Esophagus squamous epithelium (tissue), 5 donors: Measurements from ENCODE around the gene CCDC182. TPM values are rescaled to one million over a fixed set of nuclear protein-coding genes. Genes with fewer than 3 reads are reported as not detected.

Source experiments
- DNase-seq: peaks from one replicate; lab custom pipeline; 2025; lab: John Stamatoyannopoulos, UW
- H3K27ac ChIP-seq, 4 donors: fragments of 200-600 bp; sonication (generic); one replicate each; pipeline ENCODE4 v1.5.1; 2016 to 2019; ENCODE audit warnings: mild to moderate bottlenecking in 1 of 4
- H3K27me3 ChIP-seq, 4 donors: fragments of 200-600 bp; sonication (generic); 1 replicate in 3 of 4; 2 replicates in 1 of 4; pipeline versions ENCODE4 v1.5.1 to v1.6.0; 2017 to 2021; ENCODE audit warnings: antibody characterized with exemption in 1 of 4
- H3K36me3 ChIP-seq, 3 donors: fragments of 200-600 bp; sonication (generic); one replicate each; pipeline ENCODE4 v1.5.1; 2016 to 2019
- H3K4me1 ChIP-seq, 3 donors: fragments of 200-600 bp; sonication (generic); one replicate each; pipeline ENCODE4 v1.5.1; 2017 to 2019
- H3K4me3 ChIP-seq, 4 donors: fragments of 200-600 bp; sonication (generic); 1 replicate in 3 of 4; 2 replicates in 1 of 4; pipeline ENCODE4 v1.5.1; 2016 to 2019; ENCODE audit warnings: mild to moderate bottlenecking in 2 of 4, moderate library complexity in 1 of 4
- H3K9me3 ChIP-seq, 3 donors: fragments of 200-600 bp; sonication (generic); one replicate each; pipeline ENCODE4 v1.5.1; 2016 to 2019
- CTCF ChIP-seq, 6 experiments: fragments of 450-650 bp in 4 of 6; fragments of 200-600 bp in 2 of 6; sonication (generic) in 2 of 6; IDR thresholded peaks; one replicate each; pipeline ENCODE4 v1.5.1; 2016 to 2019; ENCODE audit warnings: antibody characterized with exemption in 6 of 6, mild to moderate bottlenecking in 4 of 6, moderate library complexity in 4 of 6
- POLR2A ChIP-seq, 4 donors: fragments of 450-650 bp; IDR thresholded peaks; one replicate each; pipeline ENCODE4 v1.6.1; 2017; ENCODE audit warnings: antibody characterized with exemption in 4 of 4, mild to moderate bottlenecking in 4 of 4, moderate library complexity in 3 of 4
- WGBS, 2 donors: methylation state at CpG; one replicate each; pipeline ENCODE4 v1.1.5; 2018; 5-methylcytosine and 5-hydroxymethylcytosine counted together
- intact Hi-C: fragments of 100-400 bp; cut with DNase I; formaldehyde crosslinking; loops from one replicate; pipeline ENCODE4 v1.15.0; 2022
- total RNA-seq, 4 donors: library from RNA; depleted of rRNA; stranded (reverse); fragments of >200 nt; gene quantifications; one replicate each; pipeline ENCODE4 v1.1.0, GENCODE V29; 2016
- donor health status: DM: yes; HTN: yes; CAD: no.

CCDC182 gene
- total RNA-seq, 4 donors from 2014 or later: not detected

GRCh38 chr17:57703273-57703672 lies 41.8 kb downstream of the CCDC182 start:
- H3K9me3 ChIP-seq: no peaks in the 10 kb centered on the region
- H3K27me3 ChIP-seq: peaks cover 0 to 14% (median 0%) of the 10 kb centered on the region in 4 donors
- H3K27ac ChIP-seq: no peak overlapping the region
- no peak for DNase-seq
- intact Hi-C loops: no loop called here
- H3K36me3 ChIP-seq: no peaks in the 10 kb centered on the region
- no peak overlapping the region for H3K4me3 ChIP-seq
- peaks cover 0 to 9% (median 0%) of the 10 kb centered on the region in 3 donors for H3K4me1 ChIP-seq
- no peak for TF ChIP-seq CTCF (IDR thresholded peaks at IDR 0.05)
- TF ChIP-seq POLR2A (IDR thresholded peaks at IDR 0.05): no peak
- 88 to 100% methylated on average over 1 of the region's 1 CpG for WGBS, 2 donors

- Histone ChIP-seq H3K9me3 (no peaks in the 10 kb centered on the region), H3K36me3 (no peaks in the 10 kb centered on the region), H3K4me1 (peaks cover 0 to 7% (median 0%) of the 10 kb centered on the region in 3 donors), H3K27ac (no peak overlapping the region), H3K27me3 (peaks cover 0 to 15% (median 0%) of the 10 kb centered on the region in 4 donors), H3K4me3 (no peak overlapping the region)
- TF ChIP-seq CTCF (IDR thresholded peaks at IDR 0.05) (no peak), POLR2A (IDR thresholded peaks at IDR 0.05) (no peak)
- intact Hi-C loops: no loop called here
- 89 to 92% methylated on average over 5 of the region's 5 CpGs for WGBS, 2 donors
- no peak for DNase-seq
Measured at GRCh38 chr17:57701124-57701523, 44.0 kb downstream of the CCDC182 start.

- no peak for TF ChIP-seq POLR2A (IDR thresholded peaks at IDR 0.05)
- TF ChIP-seq CTCF (IDR thresholded peaks at IDR 0.05): no peak
- H3K4me3 ChIP-seq: no peak overlapping the region
- H3K4me1 ChIP-seq: no peaks in the 10 kb centered on the region
- peaks cover 0 to 15% (median 0%) of the 10 kb centered on the region in 4 donors for H3K27me3 ChIP-seq
- H3K27ac ChIP-seq: no peak overlapping the region
- intact Hi-C loops: no loop called here
- 47 to 75% methylated on average over 4 to 9 of the region's 9 CpGs for WGBS, 2 donors
- no peak for DNase-seq
- H3K9me3 ChIP-seq: no peaks in the 10 kb centered on the region
- H3K36me3 ChIP-seq: no peaks in the 10 kb centered on the region
Measured at GRCh38 chr17:57699751-57700219, 45.3 kb downstream of the CCDC182 start.

DNA sequence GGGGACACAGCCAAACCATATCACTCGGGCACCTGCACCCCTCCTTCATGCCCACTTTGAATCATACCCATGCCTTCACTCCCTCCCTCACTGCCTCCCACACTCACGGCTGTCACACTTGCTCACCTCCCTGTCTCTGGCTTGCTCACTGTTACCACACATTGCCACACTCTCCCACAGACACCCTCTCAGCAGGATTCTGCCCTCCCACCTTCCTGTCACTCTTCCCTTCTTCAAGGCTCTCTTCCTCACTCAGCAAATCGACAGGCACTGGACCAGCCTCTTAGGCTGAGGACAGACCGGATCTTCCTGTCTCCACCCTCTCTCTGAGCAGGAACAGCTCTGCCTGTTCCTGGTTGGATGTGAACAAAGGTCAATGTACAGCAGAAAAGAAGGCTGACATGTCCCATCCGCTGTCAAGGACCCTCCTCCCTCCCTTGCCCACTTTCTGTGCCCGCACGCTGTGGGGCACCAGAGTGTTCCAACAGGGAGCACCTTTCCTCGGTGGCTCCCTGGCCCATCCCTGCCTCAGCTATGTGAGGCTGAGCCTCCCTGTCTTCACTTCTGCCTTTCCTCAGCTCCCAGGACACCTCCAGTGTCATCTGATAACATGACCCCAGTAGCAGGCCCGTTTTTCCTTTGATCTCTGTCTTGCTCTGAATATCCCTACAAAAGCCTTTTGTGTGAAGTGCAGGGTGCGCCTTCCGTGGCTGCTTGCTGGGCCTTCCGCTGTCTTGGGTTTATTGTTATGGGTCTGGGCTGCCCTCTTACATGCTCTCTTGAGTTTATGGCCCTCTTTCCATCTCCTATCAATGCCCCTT lies 47.0 kb downstream of the CCDC182 start:
- DNase-seq: no peak
- 74 to 79% methylated on average over 11 to 12 of the region's 12 CpGs for WGBS, 2 donors
- intact Hi-C loops: no loop called here
- no peak overlapping the region for H3K27ac ChIP-seq
- H3K4me3 ChIP-seq: no peak overlapping the region
- no peaks in the 10 kb centered on the region for H3K4me1 ChIP-seq
- no peaks in the 10 kb centered on the region for H3K36me3 ChIP-seq
- H3K27me3 ChIP-seq: peaks cover 0 to 11% (median 0%) of the 10 kb centered on the region in 4 donors
- H3K9me3 ChIP-seq: no peaks in the 10 kb centered on the region
- TF ChIP-seq CTCF (IDR thresholded peaks at IDR 0.05) (no peak), POLR2A (IDR thresholded peaks at IDR 0.05) (no peak)

GRCh38 chr17:57697197-57697596 lies 47.9 kb downstream of the CCDC182 start:
- peaks cover 0 to 11% (median 0%) of the 10 kb centered on the region in 4 donors for H3K27me3 ChIP-seq
- no peaks in the 10 kb centered on the region for H3K9me3 ChIP-seq
- TF ChIP-seq CTCF (IDR thresholded peaks at IDR 0.05) (no peak), POLR2A (IDR thresholded peaks at IDR 0.05) (no peak)
- 85 to 92% methylated on average over 6 to 7 of the region's 7 CpGs for WGBS, 2 donors
- no peaks in the 10 kb centered on the region for H3K36me3 ChIP-seq
- H3K27ac ChIP-seq: no peak overlapping the region
- intact Hi-C loops: no loop called here
- DNase-seq: no peak
- H3K4me1 ChIP-seq: no peaks in the 10 kb centered on the region
- H3K4me3 ChIP-seq: no peak overlapping the region
